ENCODE measurements around the gene PCNX2.

PCNX2 gene

DNA sequence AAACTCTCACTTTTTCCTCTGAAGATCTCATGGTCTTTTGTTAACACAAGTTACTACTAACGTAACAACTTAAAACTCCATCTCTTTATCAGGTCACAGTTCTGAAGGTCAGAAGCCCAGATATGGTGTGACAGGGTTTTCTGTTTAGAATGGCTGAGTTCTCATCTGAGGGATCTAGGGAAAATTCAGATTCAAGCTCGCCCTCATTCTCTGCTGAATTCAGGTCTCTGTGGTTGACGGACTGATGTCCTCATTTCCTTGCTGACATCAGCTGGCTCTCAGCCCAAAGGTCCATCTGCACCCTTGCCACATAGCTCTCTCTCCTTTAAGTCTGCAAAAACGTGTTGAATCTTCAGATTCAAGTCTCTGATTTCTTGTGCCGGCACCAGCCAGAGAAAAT is 351.2 kb downstream of the PCNX2 start:
- no peaks in the 10 kb centered on the region for H3K27me3 ChIP-seq (ENCODE audit: low read length)
- H3K9ac ChIP-seq (ENCODE audit: low read length): no peak overlapping the region
- H3F3A ChIP-seq (ENCODE audit: insufficient read depth): no peaks in the 10 kb centered on the region
- H3K79me2 ChIP-seq (ENCODE audit: insufficient read depth, low read length): no peaks in the 10 kb centered on the region
- no peak for TF ChIP-seq EZH2phosphoT487 (conservative IDR thresholded peaks at IDR 0.05; ENCODE audit: low read length)
- TF ChIP-seq, protein P1, sequence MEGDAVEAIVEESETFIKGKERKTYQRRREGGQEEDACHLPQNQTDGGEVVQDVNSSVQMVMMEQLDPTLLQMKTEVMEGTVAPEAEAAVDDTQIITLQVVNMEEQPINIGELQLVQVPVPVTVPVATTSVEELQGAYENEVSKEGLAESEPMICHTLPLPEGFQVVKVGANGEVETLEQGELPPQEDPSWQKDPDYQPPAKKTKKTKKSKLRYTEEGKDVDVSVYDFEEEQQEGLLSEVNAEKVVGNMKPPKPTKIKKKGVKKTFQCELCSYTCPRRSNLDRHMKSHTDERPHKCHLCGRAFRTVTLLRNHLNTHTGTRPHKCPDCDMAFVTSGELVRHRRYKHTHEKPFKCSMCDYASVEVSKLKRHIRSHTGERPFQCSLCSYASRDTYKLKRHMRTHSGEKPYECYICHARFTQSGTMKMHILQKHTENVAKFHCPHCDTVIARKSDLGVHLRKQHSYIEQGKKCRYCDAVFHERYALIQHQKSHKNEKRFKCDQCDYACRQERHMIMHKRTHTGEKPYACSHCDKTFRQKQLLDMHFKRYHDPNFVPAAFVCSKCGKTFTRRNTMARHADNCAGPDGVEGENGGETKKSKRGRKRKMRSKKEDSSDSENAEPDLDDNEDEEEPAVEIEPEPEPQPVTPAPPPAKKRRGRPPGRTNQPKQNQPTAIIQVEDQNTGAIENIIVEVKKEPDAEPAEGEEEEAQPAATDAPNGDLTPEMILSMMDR (IDR thresholded peaks at IDR 0.05; ENCODE audit: insufficient read depth, low read length, poor library complexity, severe bottlenecking): no peak
- H3K27ac ChIP-seq (ENCODE audit: low read depth, low read length): no peak overlapping the region
- no peaks in the 10 kb centered on the region for H3K36me3 ChIP-seq (ENCODE audit: low read length)
- H3K9me3 ChIP-seq (ENCODE audit: insufficient read depth, low read length): no peaks in the 10 kb centered on the region
- no peak overlapping the region for H2AFZ ChIP-seq (ENCODE audit: low read depth, low read length, severe bottlenecking)
- no peak overlapping the region for H3K4me3 ChIP-seq (ENCODE audit: insufficient read depth, low read length, poor library complexity, severe bottlenecking)
- no peaks in the 10 kb centered on the region for H4K20me1 ChIP-seq (ENCODE audit: low read depth, low read length)
- no peak overlapping the region for H3K4me2 ChIP-seq (ENCODE audit: low read depth, low read length, poor library complexity, severe bottlenecking)
- H3K9me2 ChIP-seq (replicated peaks; ENCODE audit: insufficient read depth, low read length): no peaks in the 10 kb centered on the region

- Histone ChIP-seq H3K4me2 (ENCODE audit: low read depth, low read length, poor library complexity, severe bottlenecking) (no peak overlapping the region), H3K9ac (ENCODE audit: low read length) (no peak overlapping the region), H3K4me3 (ENCODE audit: insufficient read depth, low read length, poor library complexity, severe bottlenecking) (no peak overlapping the region), H3K36me3 (ENCODE audit: low read length) (no peaks in the 10 kb centered on the region), H3K9me2 (replicated peaks; ENCODE audit: insufficient read depth, low read length) (no peaks in the 10 kb centered on the region), H3K27me3 (ENCODE audit: low read length) (no peaks in the 10 kb centered on the region), H2AFZ (ENCODE audit: low read depth, low read length, severe bottlenecking) (no peak overlapping the region), H3K9me3 (ENCODE audit: insufficient read depth, low read length) (no peaks in the 10 kb centered on the region), H4K20me1 (ENCODE audit: low read depth, low read length) (no peaks in the 10 kb centered on the region), H3K79me2 (ENCODE audit: insufficient read depth, low read length) (no peaks in the 10 kb centered on the region), H3K27ac (ENCODE audit: low read depth, low read length) (no peak overlapping the region), H3F3A (ENCODE audit: insufficient read depth) (no peaks in the 10 kb centered on the region)
- TF ChIP-seq, protein P1 (IDR thresholded peaks at IDR 0.05; ENCODE audit: insufficient read depth, low read length, poor library complexity, severe bottlenecking): no peak
- TF ChIP-seq EZH2phosphoT487 (conservative IDR thresholded peaks at IDR 0.05; ENCODE audit: low read length): no peak
Observed at GRCh38 chr1:232943679-232944252, 351.8 kb downstream of the PCNX2 start.

GRCh38 chr1:232942413-232943294 is 352.9 kb downstream of the PCNX2 start:
- no peaks in the 10 kb centered on the region for H4K20me1 ChIP-seq (ENCODE audit: low read depth, low read length)
- no peaks in the 10 kb centered on the region for H3F3A ChIP-seq (ENCODE audit: insufficient read depth)
- TF ChIP-seq EZH2phosphoT487 (conservative IDR thresholded peaks at IDR 0.05; ENCODE audit: low read length): no peak
- TF ChIP-seq, protein P1 (IDR thresholded peaks at IDR 0.05; ENCODE audit: insufficient read depth, low read length, poor library complexity, severe bottlenecking): no peak
- no peaks in the 10 kb centered on the region for H3K9me3 ChIP-seq (ENCODE audit: insufficient read depth, low read length)
- H3K9me2 ChIP-seq (replicated peaks; ENCODE audit: insufficient read depth, low read length): no peaks in the 10 kb centered on the region
- H3K79me2 ChIP-seq (ENCODE audit: insufficient read depth, low read length): no peaks in the 10 kb centered on the region
- H3K9ac ChIP-seq (ENCODE audit: low read length): no peak overlapping the region
- H3K27ac ChIP-seq (ENCODE audit: low read depth, low read length): no peak overlapping the region
- no peak overlapping the region for H2AFZ ChIP-seq (ENCODE audit: low read depth, low read length, severe bottlenecking)
- H3K4me3 ChIP-seq (ENCODE audit: insufficient read depth, low read length, poor library complexity, severe bottlenecking): no peak overlapping the region
- H3K27me3 ChIP-seq (ENCODE audit: low read length): no peaks in the 10 kb centered on the region
- no peak overlapping the region for H3K4me2 ChIP-seq (ENCODE audit: low read depth, low read length, poor library complexity, severe bottlenecking)
- H3K36me3 ChIP-seq (ENCODE audit: low read length): no peaks in the 10 kb centered on the region
